ENCODE measurements around the gene MACROD2.

GRCh38 chr20:14955399-14955798 is 960.1 kb downstream of the MACROD2 start:
- TF ChIP-seq POLR2AphosphoS5 (IDR thresholded peaks at IDR 0.05) (no peak), POLR2A (IDR thresholded peaks at IDR 0.05) (no peak)
